ENCODE results near the gene HOXD12. TPM values are rescaled to one million over a fixed set of nuclear protein-coding genes. Genes with fewer than 3 reads are reported as not detected.

The HOXD12 gene
- total and polyA plus RNA-seq, 4 donors = not detected

GRCh38 chr2:176079831-176080539, 19.6 kb upstream of the HOXD12 start:
- peaks cover 14 to 94% (median 92%) of the 10 kb centered on the region in 3 donors for H3K27me3 ChIP-seq (ENCODE audit: control insufficient read depth in 3 of 3, insufficient read depth in 3 of 3, low read length in 2 of 3)
- DNase-seq (peak; percentile 67 to 80 (median 74)), ATAC-seq (ENCODE audit: insufficient read depth, low FRiP score) (no peak)
- H3K4me1 ChIP-seq (ENCODE audit: control insufficient read depth in 5 of 5, insufficient read depth in 5 of 5, low read length in 5 of 5) = peaks cover 0 to 14% (median 7%) of the 10 kb centered on the region in 5 donors
- WGBS, 2 donors = 0 to 3% methylated on average over 35 to 86 of the region's 86 CpGs
- no peak overlapping the region for H3K27ac ChIP-seq (ENCODE audit: low read depth in 1 of 2, low read length in 1 of 2)
- no peak for TF ChIP-seq CTCF (IDR thresholded peaks at IDR 0.05; ENCODE audit: control extremely low read depth, extremely low read depth)
- H3K4me3 ChIP-seq = no peak overlapping the region
- no peaks in the 10 kb centered on the region for H3K36me3 ChIP-seq (ENCODE audit: control insufficient read depth in 4 of 4, insufficient read depth in 4 of 4, low read length in 4 of 4)
- peaks cover 0 to 22% (median 0%) of the 10 kb centered on the region in 4 donors for H3K9me3 ChIP-seq (ENCODE audit: control insufficient read depth in 4 of 4, insufficient read depth in 3 of 4, low read length in 3 of 4)
- H3K9ac ChIP-seq (ENCODE audit: insufficient read depth in 1 of 2, low read length in 2 of 2) = no peak overlapping the region

- TF ChIP-seq CTCF (IDR thresholded peaks at IDR 0.05; ENCODE audit: control extremely low read depth, extremely low read depth) = no peak
- no peak overlapping the region for H3K4me3 ChIP-seq
- peak in 1 of 3 donors; percentile 51 for DNase-seq
- H3K9ac ChIP-seq (ENCODE audit: insufficient read depth in 1 of 2, low read length in 2 of 2) = no peak overlapping the region
- H3K36me3 ChIP-seq (ENCODE audit: control insufficient read depth in 4 of 4, insufficient read depth in 4 of 4, low read length in 4 of 4) = no peaks in the 10 kb centered on the region
- peaks cover 13 to 94% (median 92%) of the 10 kb centered on the region in 3 donors for H3K27me3 ChIP-seq (ENCODE audit: control insufficient read depth in 3 of 3, insufficient read depth in 3 of 3, low read length in 2 of 3)
- 4 to 9% methylated on average over 58 to 68 of the region's 68 CpGs for WGBS, 2 donors
- H3K4me1 ChIP-seq (ENCODE audit: control insufficient read depth in 5 of 5, insufficient read depth in 5 of 5, low read length in 5 of 5) = peaks cover 0 to 22% (median 7%) of the 10 kb centered on the region in 5 donors
- H3K9me3 ChIP-seq (ENCODE audit: control insufficient read depth in 4 of 4, insufficient read depth in 3 of 4, low read length in 3 of 4) = peaks cover 0 to 22% (median 0%) of the 10 kb centered on the region in 4 donors
- no peak for ATAC-seq (ENCODE audit: insufficient read depth, low FRiP score)
- H3K27ac ChIP-seq (ENCODE audit: low read depth in 1 of 2, low read length in 1 of 2) = no peak overlapping the region
These were observed 18.8 kb upstream of the HOXD12 start for GRCh38 chr2:176080540-176081375.

GRCh38 chr2:176081376-176081836, 18.2 kb upstream of the HOXD12 start:
- Histone ChIP-seq H3K27ac (ENCODE audit: low read depth in 1 of 2, low read length in 1 of 2) (no peak overlapping the region), H3K27me3 (ENCODE audit: control insufficient read depth in 3 of 3, insufficient read depth in 3 of 3, low read length in 2 of 3) (peaks cover 12 to 94% (median 92%) of the 10 kb centered on the region in 3 donors), H3K4me3 (no peak overlapping the region), H3K9me3 (ENCODE audit: control insufficient read depth in 4 of 4, insufficient read depth in 3 of 4, low read length in 3 of 4) (peaks cover 0 to 22% (median 0%) of the 10 kb centered on the region in 4 donors), H3K9ac (ENCODE audit: insufficient read depth in 1 of 2, low read length in 2 of 2) (no peak overlapping the region), H3K4me1 (ENCODE audit: control insufficient read depth in 5 of 5, insufficient read depth in 5 of 5, low read length in 5 of 5) (peaks cover 0 to 26% (median 7%) of the 10 kb centered on the region in 5 donors), H3K36me3 (ENCODE audit: control insufficient read depth in 4 of 4, insufficient read depth in 4 of 4, low read length in 4 of 4) (no peaks in the 10 kb centered on the region)
- 6 to 11% methylated on average over 17 of the region's 17 CpGs for WGBS, 2 donors
- DNase-seq (peak in 1 of 3 donors; percentile 65), ATAC-seq (ENCODE audit: insufficient read depth, low FRiP score) (no peak)
- no peak for TF ChIP-seq CTCF (IDR thresholded peaks at IDR 0.05; ENCODE audit: control extremely low read depth, extremely low read depth)

All from lung (tissue), 12 donors.